ENCODE measurements around the gene IL1R1.

Gene IL1R1

DNA sequence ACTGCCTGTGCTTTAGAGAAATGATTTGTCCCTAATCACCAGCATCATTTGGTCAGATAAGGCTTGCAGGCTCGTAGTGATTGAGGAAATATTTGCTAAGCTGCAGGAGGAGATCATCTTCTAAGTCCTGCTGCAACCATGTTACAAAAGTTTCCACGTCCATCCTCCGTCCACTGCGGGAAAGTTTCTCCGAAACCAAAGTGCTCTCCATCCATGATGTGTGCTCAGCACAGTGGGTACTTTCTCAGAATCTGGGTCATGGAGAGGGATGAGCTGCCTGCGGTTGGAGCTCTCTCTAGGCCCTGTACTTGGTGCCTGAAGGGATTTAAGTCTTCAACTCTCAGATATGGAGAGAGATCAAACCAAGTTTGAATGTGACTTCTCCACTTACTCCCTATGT is 83.6 kb downstream of the IL1R1 start:
- FAIRE-seq (no peak), DNase-seq (ENCODE audit: insufficient read length) (no peak)
- TF ChIP-seq POLR2A (IDR thresholded peaks at IDR 0.05; ENCODE audit: low read depth, low read length) (no peak), TAF1 (IDR thresholded peaks at IDR 0.05; ENCODE audit: borderline replicate concordance, low read depth, low read length) (no peak), POLR2AphosphoS5 (IDR thresholded peaks at IDR 0.05; ENCODE audit: low read depth, low read length) (no peak)

GRCh38 chr2:102226612-102227391 is 84.3 kb downstream of the IL1R1 start:
- TF ChIP-seq TAF1 (IDR thresholded peaks at IDR 0.05; ENCODE audit: borderline replicate concordance, low read depth, low read length) (no peak), POLR2A (IDR thresholded peaks at IDR 0.05; ENCODE audit: low read depth, low read length) (no peak), POLR2AphosphoS5 (IDR thresholded peaks at IDR 0.05; ENCODE audit: low read depth, low read length) (no peak)
- no peak for FAIRE-seq
- no peak for DNase-seq (ENCODE audit: insufficient read length)

GRCh38 chr2:102229141-102229769 is 86.7 kb downstream of the IL1R1 start:
- DNase-seq (ENCODE audit: insufficient read length) (no peak), FAIRE-seq (no peak)
- no peak for TF ChIP-seq POLR2A (IDR thresholded peaks at IDR 0.05; ENCODE audit: low read depth, low read length)
- TF ChIP-seq POLR2AphosphoS5 (IDR thresholded peaks at IDR 0.05; ENCODE audit: low read depth, low read length) = no peak
- no peak for TF ChIP-seq TAF1 (IDR thresholded peaks at IDR 0.05; ENCODE audit: borderline replicate concordance, low read depth, low read length)
